ENCODE data around the gene SLC25A39. TPM values are rescaled to one million over a fixed set of nuclear protein-coding genes. Genes with fewer than 3 reads are reported as not detected.

The SLC25A39 gene
- total RNA-seq, 1 donor from 2014 or later, result 137 TPM

- DNase-seq (ENCODE audit: extremely low spot score, unreplicated experiment), result no peak
- peaks cover 20% of the 10 kb centered on the region for H3K27me3 Mint-ChIP-seq
- TF ChIP-seq CTCF (conservative IDR thresholded peaks at IDR 0.05), result no peak
- no peak overlapping the region for H3K4me3 Mint-ChIP-seq
- H3K27ac Mint-ChIP-seq, result no peak overlapping the region
- H3K9me3 Mint-ChIP-seq, result no peaks in the 10 kb centered on the region
- H3K36me3 Mint-ChIP-seq, result no peaks in the 10 kb centered on the region
- no peaks in the 10 kb centered on the region for H3K4me1 Mint-ChIP-seq (ENCODE audit: unreplicated experiment)
Observed at GRCh38 chr17:44284024-44284400, 40.6 kb downstream of the SLC25A39 start.

GRCh38 chr17:44283344-44284023 is 41.1 kb downstream of the SLC25A39 start:
- Mint-ChIP-seq H3K27me3 (peaks cover 16% of the 10 kb centered on the region), H3K27ac (no peak overlapping the region), H3K9me3 (no peaks in the 10 kb centered on the region), H3K4me1 (ENCODE audit: unreplicated experiment) (no peaks in the 10 kb centered on the region), H3K4me3 (no peak overlapping the region), H3K36me3 (no peaks in the 10 kb centered on the region)
- DNase-seq (ENCODE audit: extremely low spot score, unreplicated experiment), result no peak
- no peak for TF ChIP-seq CTCF (conservative IDR thresholded peaks at IDR 0.05)

GRCh38 chr17:44282264-44282663 is 42.4 kb downstream of the SLC25A39 start:
- H3K4me1 Mint-ChIP-seq (ENCODE audit: unreplicated experiment), result no peaks in the 10 kb centered on the region
- no peak for DNase-seq (ENCODE audit: extremely low spot score, unreplicated experiment)
- H3K27ac Mint-ChIP-seq, result no peak overlapping the region
- no peak overlapping the region for H3K4me3 Mint-ChIP-seq
- H3K27me3 Mint-ChIP-seq, result peaks cover 6% of the 10 kb centered on the region
- no peaks in the 10 kb centered on the region for H3K9me3 Mint-ChIP-seq
- H3K36me3 Mint-ChIP-seq, result no peaks in the 10 kb centered on the region
- TF ChIP-seq CTCF (conservative IDR thresholded peaks at IDR 0.05), result no peak

- H3K9me3 Mint-ChIP-seq, result no peaks in the 10 kb centered on the region
- no peak for TF ChIP-seq CTCF (conservative IDR thresholded peaks at IDR 0.05)
- no peak overlapping the region for H3K4me3 Mint-ChIP-seq
- DNase-seq (ENCODE audit: extremely low spot score, unreplicated experiment), result no peak
- H3K27ac Mint-ChIP-seq, result no peak overlapping the region
- no peaks in the 10 kb centered on the region for H3K4me1 Mint-ChIP-seq (ENCODE audit: unreplicated experiment)
- no peaks in the 10 kb centered on the region for H3K36me3 Mint-ChIP-seq
- H3K27me3 Mint-ChIP-seq, result peaks cover 6% of the 10 kb centered on the region
Observed at GRCh38 chr17:44281570-44281969, 43.1 kb downstream of the SLC25A39 start.

- no peak overlapping the region for H3K27ac Mint-ChIP-seq
- no peaks in the 10 kb centered on the region for H3K9me3 Mint-ChIP-seq
- no peak for DNase-seq (ENCODE audit: extremely low spot score, unreplicated experiment)
- peaks cover 6% of the 10 kb centered on the region for H3K27me3 Mint-ChIP-seq
- H3K36me3 Mint-ChIP-seq, result no peaks in the 10 kb centered on the region
- no peaks in the 10 kb centered on the region for H3K4me1 Mint-ChIP-seq (ENCODE audit: unreplicated experiment)
- TF ChIP-seq CTCF (conservative IDR thresholded peaks at IDR 0.05), result no peak
- no peak overlapping the region for H3K4me3 Mint-ChIP-seq
Observed at GRCh38 chr17:44280392-44280937, 44.2 kb downstream of the SLC25A39 start.

Data from type B pancreatic cell (in vitro differentiated cells).